ENCODE results near the gene ABCA8. TPM values are rescaled to one million over a fixed set of nuclear protein-coding genes. Genes with fewer than 3 reads are reported as not detected.

Gene ABCA8
- total RNA-seq, 1 experiment from 2014 or later: 0.15 TPM

GRCh38 chr17:68954146-68954896 is 871 bp downstream of the ABCA8 start:
- TF ChIP-seq NFATC4 (CRISPR knock-in tag; IDR thresholded peaks at IDR 0.05): no peak
- TF ChIP-seq NFE2L1 (CRISPR knock-in tag; IDR thresholded peaks at IDR 0.05): no peak
- TF ChIP-seq, protein P1, sequence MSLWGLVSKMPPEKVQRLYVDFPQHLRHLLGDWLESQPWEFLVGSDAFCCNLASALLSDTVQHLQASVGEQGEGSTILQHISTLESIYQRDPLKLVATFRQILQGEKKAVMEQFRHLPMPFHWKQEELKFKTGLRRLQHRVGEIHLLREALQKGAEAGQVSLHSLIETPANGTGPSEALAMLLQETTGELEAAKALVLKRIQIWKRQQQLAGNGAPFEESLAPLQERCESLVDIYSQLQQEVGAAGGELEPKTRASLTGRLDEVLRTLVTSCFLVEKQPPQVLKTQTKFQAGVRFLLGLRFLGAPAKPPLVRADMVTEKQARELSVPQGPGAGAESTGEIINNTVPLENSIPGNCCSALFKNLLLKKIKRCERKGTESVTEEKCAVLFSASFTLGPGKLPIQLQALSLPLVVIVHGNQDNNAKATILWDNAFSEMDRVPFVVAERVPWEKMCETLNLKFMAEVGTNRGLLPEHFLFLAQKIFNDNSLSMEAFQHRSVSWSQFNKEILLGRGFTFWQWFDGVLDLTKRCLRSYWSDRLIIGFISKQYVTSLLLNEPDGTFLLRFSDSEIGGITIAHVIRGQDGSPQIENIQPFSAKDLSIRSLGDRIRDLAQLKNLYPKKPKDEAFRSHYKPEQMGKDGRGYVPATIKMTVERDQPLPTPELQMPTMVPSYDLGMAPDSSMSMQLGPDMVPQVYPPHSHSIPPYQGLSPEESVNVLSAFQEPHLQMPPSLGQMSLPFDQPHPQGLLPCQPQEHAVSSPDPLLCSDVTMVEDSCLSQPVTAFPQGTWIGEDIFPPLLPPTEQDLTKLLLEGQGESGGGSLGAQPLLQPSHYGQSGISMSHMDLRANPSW (CRISPR knock-in tag; conservative IDR thresholded peaks at IDR 0.05; ENCODE audit: low read depth): no peak
- TF ChIP-seq, protein P2, sequence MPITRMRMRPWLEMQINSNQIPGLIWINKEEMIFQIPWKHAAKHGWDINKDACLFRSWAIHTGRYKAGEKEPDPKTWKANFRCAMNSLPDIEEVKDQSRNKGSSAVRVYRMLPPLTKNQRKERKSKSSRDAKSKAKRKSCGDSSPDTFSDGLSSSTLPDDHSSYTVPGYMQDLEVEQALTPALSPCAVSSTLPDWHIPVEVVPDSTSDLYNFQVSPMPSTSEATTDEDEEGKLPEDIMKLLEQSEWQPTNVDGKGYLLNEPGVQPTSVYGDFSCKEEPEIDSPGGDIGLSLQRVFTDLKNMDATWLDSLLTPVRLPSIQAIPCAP (CRISPR knock-in tag; IDR thresholded peaks at IDR 0.05): no peak
- no peak for TF ChIP-seq ZNF263 (CRISPR knock-in tag; IDR thresholded peaks at IDR 0.05; ENCODE audit: low read depth)
- TF ChIP-seq ZNF396 (CRISPR knock-in tag; IDR thresholded peaks at IDR 0.05; ENCODE audit: borderline replicate concordance): no peak
- no peak for TF ChIP-seq NFYB (CRISPR knock-in tag; conservative IDR thresholded peaks at IDR 0.05; ENCODE audit: low read depth)
- TF ChIP-seq, protein P3, sequence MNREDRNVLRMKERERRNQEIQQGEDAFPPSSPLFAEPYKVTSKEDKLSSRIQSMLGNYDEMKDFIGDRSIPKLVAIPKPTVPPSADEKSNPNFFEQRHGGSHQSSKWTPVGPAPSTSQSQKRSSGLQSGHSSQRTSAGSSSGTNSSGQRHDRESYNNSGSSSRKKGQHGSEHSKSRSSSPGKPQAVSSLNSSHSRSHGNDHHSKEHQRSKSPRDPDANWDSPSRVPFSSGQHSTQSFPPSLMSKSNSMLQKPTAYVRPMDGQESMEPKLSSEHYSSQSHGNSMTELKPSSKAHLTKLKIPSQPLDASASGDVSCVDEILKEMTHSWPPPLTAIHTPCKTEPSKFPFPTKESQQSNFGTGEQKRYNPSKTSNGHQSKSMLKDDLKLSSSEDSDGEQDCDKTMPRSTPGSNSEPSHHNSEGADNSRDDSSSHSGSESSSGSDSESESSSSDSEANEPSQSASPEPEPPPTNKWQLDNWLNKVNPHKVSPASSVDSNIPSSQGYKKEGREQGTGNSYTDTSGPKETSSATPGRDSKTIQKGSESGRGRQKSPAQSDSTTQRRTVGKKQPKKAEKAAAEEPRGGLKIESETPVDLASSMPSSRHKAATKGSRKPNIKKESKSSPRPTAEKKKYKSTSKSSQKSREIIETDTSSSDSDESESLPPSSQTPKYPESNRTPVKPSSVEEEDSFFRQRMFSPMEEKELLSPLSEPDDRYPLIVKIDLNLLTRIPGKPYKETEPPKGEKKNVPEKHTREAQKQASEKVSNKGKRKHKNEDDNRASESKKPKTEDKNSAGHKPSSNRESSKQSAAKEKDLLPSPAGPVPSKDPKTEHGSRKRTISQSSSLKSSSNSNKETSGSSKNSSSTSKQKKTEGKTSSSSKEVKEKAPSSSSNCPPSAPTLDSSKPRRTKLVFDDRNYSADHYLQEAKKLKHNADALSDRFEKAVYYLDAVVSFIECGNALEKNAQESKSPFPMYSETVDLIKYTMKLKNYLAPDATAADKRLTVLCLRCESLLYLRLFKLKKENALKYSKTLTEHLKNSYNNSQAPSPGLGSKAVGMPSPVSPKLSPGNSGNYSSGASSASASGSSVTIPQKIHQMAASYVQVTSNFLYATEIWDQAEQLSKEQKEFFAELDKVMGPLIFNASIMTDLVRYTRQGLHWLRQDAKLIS (CRISPR knock-in tag; IDR thresholded peaks at IDR 0.05; ENCODE audit: borderline replicate concordance): no peak
- TF ChIP-seq, protein P4, sequence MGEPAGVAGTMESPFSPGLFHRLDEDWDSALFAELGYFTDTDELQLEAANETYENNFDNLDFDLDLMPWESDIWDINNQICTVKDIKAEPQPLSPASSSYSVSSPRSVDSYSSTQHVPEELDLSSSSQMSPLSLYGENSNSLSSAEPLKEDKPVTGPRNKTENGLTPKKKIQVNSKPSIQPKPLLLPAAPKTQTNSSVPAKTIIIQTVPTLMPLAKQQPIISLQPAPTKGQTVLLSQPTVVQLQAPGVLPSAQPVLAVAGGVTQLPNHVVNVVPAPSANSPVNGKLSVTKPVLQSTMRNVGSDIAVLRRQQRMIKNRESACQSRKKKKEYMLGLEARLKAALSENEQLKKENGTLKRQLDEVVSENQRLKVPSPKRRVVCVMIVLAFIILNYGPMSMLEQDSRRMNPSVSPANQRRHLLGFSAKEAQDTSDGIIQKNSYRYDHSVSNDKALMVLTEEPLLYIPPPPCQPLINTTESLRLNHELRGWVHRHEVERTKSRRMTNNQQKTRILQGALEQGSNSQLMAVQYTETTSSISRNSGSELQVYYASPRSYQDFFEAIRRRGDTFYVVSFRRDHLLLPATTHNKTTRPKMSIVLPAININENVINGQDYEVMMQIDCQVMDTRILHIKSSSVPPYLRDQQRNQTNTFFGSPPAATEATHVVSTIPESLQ (CRISPR knock-in tag; IDR thresholded peaks at IDR 0.05): no peak
- TF ChIP-seq, protein P5, sequence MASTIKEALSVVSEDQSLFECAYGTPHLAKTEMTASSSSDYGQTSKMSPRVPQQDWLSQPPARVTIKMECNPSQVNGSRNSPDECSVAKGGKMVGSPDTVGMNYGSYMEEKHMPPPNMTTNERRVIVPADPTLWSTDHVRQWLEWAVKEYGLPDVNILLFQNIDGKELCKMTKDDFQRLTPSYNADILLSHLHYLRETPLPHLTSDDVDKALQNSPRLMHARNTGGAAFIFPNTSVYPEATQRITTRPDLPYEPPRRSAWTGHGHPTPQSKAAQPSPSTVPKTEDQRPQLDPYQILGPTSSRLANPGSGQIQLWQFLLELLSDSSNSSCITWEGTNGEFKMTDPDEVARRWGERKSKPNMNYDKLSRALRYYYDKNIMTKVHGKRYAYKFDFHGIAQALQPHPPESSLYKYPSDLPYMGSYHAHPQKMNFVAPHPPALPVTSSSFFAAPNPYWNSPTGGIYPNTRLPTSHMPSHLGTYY (CRISPR knock-in tag; IDR thresholded peaks at IDR 0.05): no peak
- TF ChIP-seq NR3C1 (CRISPR knock-in tag; conservative IDR thresholded peaks at IDR 0.05; ENCODE audit: low read depth): no peak
- peaks cover 5% of the 10 kb centered on the region for H3K9me3 Mint-ChIP-seq
- H3K27ac Mint-ChIP-seq: no peak overlapping the region
- DNase-seq (ENCODE audit: low spot score) (no peak), ATAC-seq (no peak)
- no peaks in the 10 kb centered on the region for H3K36me3 Mint-ChIP-seq
- H3K4me3 Mint-ChIP-seq: no peak overlapping the region
- no peaks in the 10 kb centered on the region for H3K4me1 Mint-ChIP-seq
- H3K27me3 Mint-ChIP-seq (ENCODE audit: low read depth): no peaks in the 10 kb centered on the region
- POLR2A ChIA-PET: no interaction called here
- CTCF ChIA-PET: interaction anchor here (1.3 to 1.5 kb wide), 2 partner anchors 47 to 182 kb away, joined by 4 to 5 read pairs; no protein-coding TSS in a partner anchor

GRCh38 chr17:68953340-68953997 is 1.7 kb downstream of the ABCA8 start:
- no peak overlapping the region for H3K27ac Mint-ChIP-seq
- ATAC-seq (no peak), DNase-seq (ENCODE audit: low spot score) (no peak)
- H3K4me3 Mint-ChIP-seq: no peak overlapping the region
- TF ChIP-seq, protein P6, sequence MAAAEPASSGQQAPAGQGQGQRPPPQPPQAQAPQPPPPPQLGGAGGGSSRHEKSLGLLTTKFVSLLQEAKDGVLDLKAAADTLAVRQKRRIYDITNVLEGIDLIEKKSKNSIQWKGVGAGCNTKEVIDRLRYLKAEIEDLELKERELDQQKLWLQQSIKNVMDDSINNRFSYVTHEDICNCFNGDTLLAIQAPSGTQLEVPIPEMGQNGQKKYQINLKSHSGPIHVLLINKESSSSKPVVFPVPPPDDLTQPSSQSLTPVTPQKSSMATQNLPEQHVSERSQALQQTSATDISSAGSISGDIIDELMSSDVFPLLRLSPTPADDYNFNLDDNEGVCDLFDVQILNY (CRISPR knock-in tag; IDR thresholded peaks at IDR 0.05): no peak
- TF ChIP-seq ZNF396 (CRISPR knock-in tag; IDR thresholded peaks at IDR 0.05; ENCODE audit: borderline replicate concordance) (no peak), GRHL2 (CRISPR knock-in tag; IDR thresholded peaks at IDR 0.05; ENCODE audit: insufficient replicate concordance, severe bottlenecking) (no peak), SMAD4 (CRISPR knock-in tag; IDR thresholded peaks at IDR 0.05) (no peak)
- no peaks in the 10 kb centered on the region for H3K36me3 Mint-ChIP-seq
- ChIA-PET CTCF (interaction anchor here (1.5 kb wide), 1 partner anchor 46 kb away, joined by 4 read pairs; no protein-coding TSS in a partner anchor), POLR2A (no interaction called here)
- H3K4me1 Mint-ChIP-seq: no peaks in the 10 kb centered on the region
- H3K27me3 Mint-ChIP-seq (ENCODE audit: low read depth): no peaks in the 10 kb centered on the region
- H3K9me3 Mint-ChIP-seq: no peaks in the 10 kb centered on the region
